NCI-H146 treated with DMSO at 0.1 percent for 48 hours (cell line): ENCODE measurements around the gene KIT.
"Not testable (repeated sequence)": the region's sequence is repeated elsewhere in the genome, so short reads cannot be mapped to it uniquely, and the experiment has no call there.

Experiments
- DNase-seq: peaks from one replicate; lab custom pipeline; 2025; ENCODE audit not compliant: unreplicated experiment; lab: John Stamatoyannopoulos, UW

The KIT gene

DNA sequence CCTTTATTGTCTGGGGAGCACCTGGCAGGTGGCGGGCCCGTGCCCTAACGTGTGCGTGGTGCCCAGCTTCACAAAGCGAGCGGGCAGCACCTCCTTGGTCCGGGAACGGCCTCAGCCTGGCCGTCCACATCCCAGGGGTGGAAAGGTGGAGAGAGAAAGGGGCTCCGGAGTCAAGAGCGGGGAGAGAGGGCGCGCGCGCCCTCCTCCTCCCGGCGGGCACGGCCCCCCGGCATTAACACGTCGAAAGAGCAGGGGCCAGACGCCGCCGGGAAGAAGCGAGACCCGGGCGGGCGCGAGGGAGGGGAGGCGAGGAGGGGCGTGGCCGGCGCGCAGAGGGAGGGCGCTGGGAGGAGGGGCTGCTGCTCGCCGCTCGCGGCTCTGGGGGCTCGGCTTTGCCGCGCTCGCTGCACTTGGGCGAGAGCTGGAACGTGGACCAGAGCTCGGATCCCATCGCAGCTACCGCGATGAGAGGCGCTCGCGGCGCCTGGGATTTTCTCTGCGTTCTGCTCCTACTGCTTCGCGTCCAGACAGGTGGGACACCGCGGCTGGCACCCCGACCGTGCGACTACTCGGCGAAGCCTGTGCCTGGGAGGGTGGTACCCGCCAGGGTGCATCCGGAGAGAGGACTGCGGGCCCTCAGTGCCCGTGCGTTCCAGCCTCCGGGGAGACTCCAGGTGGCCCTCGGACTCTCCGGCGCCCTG lies at the start of gene KIT:
TSS of gene KIT (plus strand) at position 407 of the 701 bp plus-strand sequence. CDS start at position 465, 58 bp downstream.
- peak; percentile 75 for DNase-seq

DNA sequence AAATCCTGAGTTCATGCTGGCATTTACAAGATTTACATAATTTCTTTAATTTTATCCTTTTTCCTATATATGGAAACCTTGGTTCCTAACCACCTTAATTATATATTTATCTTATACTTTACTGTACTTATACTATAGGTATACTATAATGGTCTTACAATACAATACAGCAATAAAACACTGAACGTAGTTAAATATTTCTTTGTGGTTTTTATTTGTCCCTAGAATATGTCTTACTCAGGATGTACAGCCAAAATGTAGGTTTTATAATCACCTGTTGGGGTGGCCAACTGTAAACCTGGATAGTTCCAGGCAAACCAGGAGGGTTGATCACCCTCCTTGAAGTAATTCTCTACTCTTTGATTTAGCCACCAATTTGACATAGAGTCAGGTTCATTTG lies 48.4 kb upstream of the KIT start:
- DNase-seq, result no peak

GRCh38 chr4:54614149-54614548 lies 43.6 kb upstream of the KIT start:
- peak; percentile 37 for DNase-seq

- DNase-seq, result no peak
Observed at GRCh38 chr4:54620773-54621172, 37.0 kb upstream of the KIT start.

GRCh38 chr4:54625391-54625790 lies 32.4 kb upstream of the KIT start:
- DNase-seq, result no peak

GRCh38 chr4:54626113-54626512 lies 31.6 kb upstream of the KIT start:
- DNase-seq, result no peak

DNA sequence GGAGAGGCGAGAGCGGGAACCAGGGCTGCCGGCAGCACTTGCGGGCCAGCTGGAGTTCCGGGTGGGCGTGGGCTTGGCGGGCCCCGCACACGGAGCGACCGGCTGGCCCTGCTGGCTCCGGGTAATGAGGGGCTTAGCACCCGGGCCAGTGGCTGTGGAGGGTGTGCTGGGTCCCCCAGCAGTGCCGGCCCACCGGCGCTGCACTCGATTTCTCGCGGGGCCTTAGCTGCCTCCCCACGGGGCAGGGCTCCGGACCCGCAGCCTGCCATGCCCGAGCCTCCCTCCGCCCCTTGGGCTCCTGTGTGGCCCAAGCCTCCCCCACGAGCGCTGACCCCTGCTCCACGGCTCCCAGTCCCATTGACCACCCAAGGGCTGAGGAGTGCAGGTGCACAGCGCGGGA lies 25.2 kb upstream of the KIT start:
- DNase-seq, result no peak

DNA sequence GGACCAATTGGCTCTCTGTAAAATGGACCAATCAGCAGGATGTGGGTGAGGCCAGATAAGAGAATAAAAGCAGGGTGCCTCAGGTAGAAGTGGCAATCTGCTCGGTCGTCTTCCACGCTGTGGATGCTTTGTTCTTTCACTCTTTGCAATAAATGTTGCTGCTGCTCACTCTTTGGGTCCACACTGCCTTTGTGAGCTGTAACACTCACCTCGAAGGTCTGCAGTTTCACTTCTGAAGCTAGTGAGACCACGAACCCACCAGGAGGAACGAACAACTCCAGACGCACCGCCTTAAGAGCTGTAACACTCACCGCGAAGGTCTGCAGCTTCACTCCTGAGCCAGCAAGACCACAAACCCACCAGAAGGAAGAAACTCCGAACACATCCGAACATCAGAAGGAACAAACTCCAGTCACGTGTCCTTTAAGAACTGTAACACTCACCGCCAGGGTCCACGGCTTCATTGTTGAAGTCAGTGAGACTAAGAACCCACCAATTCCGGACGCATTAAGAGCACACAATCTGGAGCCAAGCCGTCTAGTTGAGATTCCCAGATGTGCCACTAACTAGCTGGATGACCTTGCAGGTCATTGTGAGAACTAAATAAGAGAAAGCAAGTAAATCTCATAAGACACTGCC lies 24.5 kb upstream of the KIT start:
- DNase-seq, result not testable (repeated sequence)

GRCh38 chr4:54635318-54635717 lies 22.4 kb upstream of the KIT start:
- DNase-seq, result no peak

- no peak for DNase-seq
Observed at GRCh38 chr4:54637325-54637724, 20.4 kb upstream of the KIT start.

DNA sequence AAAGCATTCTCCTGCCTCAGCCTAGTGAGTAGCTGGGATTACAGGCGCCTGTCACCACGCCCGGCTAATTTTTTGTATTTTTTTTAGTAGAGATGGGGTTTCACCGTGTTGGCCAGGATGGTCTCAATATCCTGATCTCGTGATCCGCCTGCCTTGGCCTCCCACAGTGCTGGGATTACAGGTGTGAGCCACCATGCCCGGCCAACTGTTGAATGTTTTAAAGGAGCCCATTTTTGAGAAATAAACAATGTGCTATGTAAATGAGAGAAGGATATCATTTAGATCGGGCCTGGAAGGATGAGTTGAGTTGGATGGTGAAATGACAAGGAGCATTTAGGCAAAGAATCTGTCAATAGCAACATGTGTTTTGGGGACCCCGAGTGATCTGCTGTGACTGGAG lies 16.7 kb upstream of the KIT start:
- DNase-seq, result not testable (repeated sequence)

DNA sequence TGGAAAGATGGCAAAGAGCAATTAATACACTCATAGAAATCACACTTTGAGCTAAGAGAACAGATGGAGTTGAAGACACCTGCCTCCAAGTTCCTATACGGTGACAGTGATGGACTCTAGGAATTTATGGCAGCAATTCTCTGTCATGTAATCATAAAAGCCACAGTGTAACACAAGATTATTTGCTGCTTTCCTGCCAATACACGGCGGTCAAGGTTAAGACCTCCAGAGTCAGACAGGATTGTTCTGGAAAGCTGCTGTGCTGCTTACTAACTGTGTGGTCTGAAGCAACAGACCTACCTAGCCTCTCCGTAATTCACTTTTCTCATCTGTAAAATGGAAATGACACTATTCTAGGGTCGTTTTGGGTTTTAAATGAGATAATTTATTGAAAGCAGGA lies 14.6 kb upstream of the KIT start:
- DNase-seq, result no peak

DNA sequence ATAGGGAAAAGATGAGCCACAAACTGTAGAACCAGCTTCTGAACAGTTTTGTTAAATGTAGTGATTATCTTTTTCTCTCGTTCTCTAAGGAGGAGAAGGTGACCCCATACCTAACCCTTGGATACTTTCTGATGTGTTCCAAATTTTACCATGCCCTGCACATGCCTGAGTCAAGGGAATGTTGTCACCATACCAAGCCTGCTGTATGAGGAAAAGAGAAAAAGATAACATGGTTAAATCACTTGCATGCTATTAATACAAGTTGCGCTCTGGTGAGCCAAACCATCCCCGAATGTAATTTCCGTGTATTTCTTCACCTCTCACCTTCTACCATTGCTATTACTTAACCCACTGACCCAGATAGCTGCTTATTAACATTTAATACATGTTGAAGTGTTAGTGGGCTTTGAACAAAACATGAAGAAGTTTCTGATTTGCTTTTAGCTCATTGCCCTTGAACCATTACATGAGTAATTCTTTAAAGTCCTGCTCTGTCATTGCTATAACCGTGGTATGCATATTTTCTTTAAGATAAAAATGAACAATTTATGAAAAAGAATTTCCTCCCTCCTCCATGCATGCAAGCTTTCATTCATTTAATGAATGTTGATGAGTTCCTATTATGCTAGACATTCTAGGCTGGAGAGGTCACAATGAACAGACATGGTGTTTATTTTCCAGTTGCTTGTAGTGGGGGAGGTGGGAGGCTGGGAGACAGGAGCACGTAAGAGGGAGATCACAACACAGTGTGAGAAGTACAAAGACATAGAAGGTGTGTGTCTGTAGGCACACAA lies 13.6 kb upstream of the KIT start:
- DNase-seq, result no peak

DNA sequence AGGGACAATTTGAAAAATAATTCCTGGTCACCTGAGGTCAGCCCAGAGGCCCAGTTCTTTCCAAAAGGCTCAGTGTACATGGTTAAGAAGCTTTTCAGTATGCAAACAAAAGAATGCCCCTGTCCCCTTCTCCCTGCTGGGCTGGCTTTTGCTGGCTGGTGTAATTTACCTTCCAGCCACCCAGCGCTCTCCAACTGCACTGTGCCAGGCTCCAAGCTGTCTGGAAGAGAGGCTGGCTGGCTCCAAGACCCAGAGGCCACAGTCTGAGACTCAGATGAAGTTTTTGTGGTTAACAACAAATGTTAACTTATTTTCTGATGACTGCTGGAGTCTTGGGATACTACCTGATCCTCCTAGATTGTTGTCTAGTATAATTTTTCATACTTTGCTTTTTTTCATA lies 11.9 kb upstream of the KIT start:
- DNase-seq, result no peak

DNA sequence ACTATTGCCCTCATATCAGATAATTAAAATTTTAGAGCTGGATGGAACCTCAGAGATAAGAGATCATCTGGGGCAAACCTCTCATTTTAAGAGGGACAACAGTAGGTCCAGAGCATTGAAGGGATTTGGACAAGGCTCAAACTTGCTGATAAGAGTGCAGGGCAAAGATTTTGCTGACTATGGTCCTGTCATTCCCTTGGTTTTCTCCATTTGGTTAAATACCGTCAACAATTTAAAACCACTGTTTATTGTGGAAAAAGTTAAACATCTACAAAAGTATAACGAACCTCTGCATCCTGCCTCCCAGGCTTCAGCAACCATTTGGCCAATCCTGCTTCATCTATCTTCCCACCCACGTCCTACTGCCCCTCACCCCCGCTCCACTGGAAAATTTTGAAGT lies 10.7 kb upstream of the KIT start:
- DNase-seq, result no peak

DNA sequence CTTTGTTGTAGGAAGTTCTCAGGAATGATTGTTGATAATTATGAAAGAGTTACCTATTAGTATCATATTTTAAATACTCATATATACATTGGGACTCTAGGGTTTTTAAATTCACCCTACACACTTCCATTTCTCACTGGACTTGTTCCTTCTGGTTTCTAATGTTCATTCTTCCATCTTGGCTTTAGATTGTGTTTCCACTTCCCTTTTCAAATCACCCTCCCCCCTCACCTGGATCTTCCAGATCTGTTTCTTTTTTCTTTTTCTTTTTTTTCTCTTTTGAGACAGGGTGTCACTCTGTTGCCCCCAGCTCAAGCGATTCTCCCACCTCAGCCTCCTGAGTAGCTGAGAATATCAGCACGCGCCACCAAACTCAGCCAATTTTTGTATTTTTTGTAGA lies 6.7 kb upstream of the KIT start:
- DNase-seq, result no peak

- no peak for DNase-seq
Observed at GRCh38 chr4:54654753-54655152, 3.0 kb upstream of the KIT start.

DNA sequence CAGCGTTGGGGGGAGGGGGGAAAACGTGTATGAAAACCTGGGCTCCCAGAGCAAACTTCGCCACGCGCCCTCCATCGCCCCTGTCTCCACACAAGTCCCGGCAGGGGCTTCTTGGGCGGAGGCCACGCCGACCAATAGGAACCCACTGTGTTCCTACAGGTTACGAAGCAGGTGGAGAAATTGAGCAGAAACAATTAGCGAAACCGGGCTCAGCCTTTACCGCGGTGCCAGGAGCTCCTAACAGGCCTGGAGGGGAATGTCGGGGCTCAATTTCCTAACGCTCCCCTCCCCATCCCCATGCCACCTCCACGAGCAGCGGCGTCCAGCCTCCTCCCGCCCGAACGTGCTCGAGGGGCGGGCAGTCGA lies 589 bp upstream of the KIT start:
- peak; percentile 80 for DNase-seq

DNA sequence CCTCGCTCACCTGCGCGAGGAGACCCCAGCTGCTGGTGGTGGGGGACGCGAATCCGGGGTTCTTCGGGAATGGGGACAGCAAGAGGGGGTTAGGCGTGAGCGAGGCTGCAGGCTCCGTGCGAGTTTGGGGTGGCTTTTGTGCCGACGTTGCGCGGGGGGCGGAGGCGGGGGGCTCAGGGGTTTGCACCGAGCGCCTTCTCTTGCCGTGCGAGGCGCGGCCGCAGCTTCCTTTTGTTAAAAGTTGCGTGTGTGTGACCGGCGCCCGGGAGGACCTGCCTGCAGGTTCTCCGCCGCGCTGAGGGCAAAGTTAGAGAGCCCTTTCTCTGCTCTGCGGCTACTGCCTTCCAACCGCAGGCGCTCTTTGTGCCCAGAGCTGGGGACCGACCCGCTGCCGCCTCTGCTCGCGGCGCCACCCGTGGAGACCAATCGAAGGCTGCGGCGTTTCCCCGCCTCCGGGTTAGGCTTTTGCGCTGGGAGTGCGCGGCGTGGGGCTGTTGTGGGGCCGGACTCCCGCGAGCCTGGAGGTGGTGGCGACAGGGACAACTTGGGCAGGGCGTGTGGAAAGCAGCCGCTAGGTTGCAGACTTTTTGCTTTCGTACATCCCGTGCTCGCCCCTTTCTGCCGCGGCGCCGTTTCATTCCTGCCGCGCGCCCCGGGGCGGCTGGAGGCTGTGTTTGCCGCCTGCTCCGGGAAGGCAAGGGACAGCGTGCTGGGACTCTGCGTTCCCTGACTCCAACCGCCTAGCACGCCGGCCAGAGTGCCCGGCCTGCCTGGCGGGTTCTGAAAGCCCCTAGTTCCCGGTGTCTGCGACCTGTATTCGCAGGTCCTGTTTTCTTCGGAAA lies 716 bp downstream of the KIT start:
- DNase-seq, result peak; percentile 66

DNA sequence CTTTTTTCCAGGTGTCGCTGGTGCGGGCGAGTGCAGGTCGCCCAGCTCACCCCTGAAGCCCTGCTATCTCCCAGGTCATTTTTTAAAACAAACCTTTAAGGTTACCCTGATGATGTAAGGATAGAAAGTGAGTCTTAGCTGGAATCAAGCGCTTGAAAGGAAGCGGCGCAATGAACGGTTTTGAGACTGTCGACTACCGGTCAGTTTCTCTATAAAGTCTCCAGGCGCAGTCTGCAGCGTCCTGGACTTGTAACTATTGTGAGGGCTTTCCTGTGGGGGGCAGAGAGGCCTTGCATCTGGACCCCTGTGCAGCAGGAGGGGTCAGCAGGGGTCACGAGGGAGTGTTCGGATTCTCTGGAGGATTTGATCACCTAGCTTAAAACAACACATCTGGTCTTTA lies 1.6 kb downstream of the KIT start:
- no peak for DNase-seq
